Tibial nerve (tissue), 4 donors: ENCODE results near the gene SMIM31. TPM values are rescaled to one million over a fixed set of nuclear protein-coding genes. Genes with fewer than 3 reads are reported as not detected.

Experiments used
- DNase-seq, 2 donors: peaks; one replicate each; pipeline ENCODE4 v3.0.0-alpha.2; 2019; ENCODE audit warnings: low spot score in 2 of 2
- H3K27ac ChIP-seq, 4 donors: fragments of 200-600 bp; sonication (generic) in 3 of 4; one replicate each; pipeline ENCODE4 v1.5.1; 2017 to 2019; ENCODE audit warnings: mild to moderate bottlenecking in 1 of 4
- H3K27me3 ChIP-seq, 2 donors: fragments of 200-600 bp; sonication (generic) in 1 of 2; one replicate each; pipeline versions ENCODE4 v1.5.1 to v1.6.0; 2017 to 2019
- H3K36me3 ChIP-seq, 3 donors: fragments of 200-600 bp; sonication (generic); one replicate each; pipeline ENCODE4 v1.5.1; 2018 to 2019
- H3K4me1 ChIP-seq, 4 donors: fragments of 200-600 bp; sonication (generic) in 3 of 4; one replicate each; pipeline ENCODE4 v1.5.1; 2017 to 2019
- H3K4me3 ChIP-seq, 4 donors: fragments of 200-600 bp; sonication (generic) in 3 of 4; one replicate each; pipeline ENCODE4 v1.5.1; 2017 to 2019; ENCODE audit warnings: mild to moderate bottlenecking in 1 of 4, moderate library complexity in 1 of 4
- H3K9me3 ChIP-seq, 4 donors: fragments of 200-600 bp; sonication (generic) in 3 of 4; one replicate each; pipeline ENCODE4 v1.5.1; 2017 to 2019
- EP300 ChIP-seq, 2 donors: sonication (generic); formaldehyde crosslinking; IDR thresholded peaks; one replicate each; pipeline ENCODE4 v1.6.1; 2017; ENCODE audit warnings: antibody characterized with exemption in 2 of 2, mild to moderate bottlenecking in 1 of 2
- POLR2A ChIP-seq, 2 donors: fragments of 450-650 bp; IDR thresholded peaks; one replicate each; pipeline ENCODE4 v1.6.1; 2017; ENCODE audit warnings: antibody characterized with exemption in 2 of 2, mild to moderate bottlenecking in 2 of 2, moderate library complexity in 2 of 2
- WGBS, 2 donors: methylation state at CpG; one replicate each; pipeline ENCODE4 v1.1.5; 2018; 5-methylcytosine and 5-hydroxymethylcytosine counted together
- small RNA-seq: library from RNA; depleted of rRNA; stranded (forward); fragments of <200 nt; gene quantifications from one replicate; pipeline ENCODE3, GENCODE V24; 2016
- total RNA-seq, 4 donors: library from RNA; depleted of rRNA; stranded (reverse); fragments of >200 nt; gene quantifications; one replicate each; pipeline ENCODE4 v1.1.0, GENCODE V29; 2016
- TF ChIP-seq, protein P1 (sequence below), 5 experiments: fragments of 200-600 bp in 3 of 5; fragments of 450-650 bp in 2 of 5; sonication (generic) in 3 of 5; IDR thresholded peaks; one replicate each; pipeline ENCODE4 v1.5.1; 2016 to 2019; ENCODE audit warnings: antibody characterized with exemption in 5 of 5, mild to moderate bottlenecking in 3 of 5, moderate library complexity in 2 of 5

SMIM31 gene
- total RNA-seq, 4 donors from 2014 or later, result not detected

DNA sequence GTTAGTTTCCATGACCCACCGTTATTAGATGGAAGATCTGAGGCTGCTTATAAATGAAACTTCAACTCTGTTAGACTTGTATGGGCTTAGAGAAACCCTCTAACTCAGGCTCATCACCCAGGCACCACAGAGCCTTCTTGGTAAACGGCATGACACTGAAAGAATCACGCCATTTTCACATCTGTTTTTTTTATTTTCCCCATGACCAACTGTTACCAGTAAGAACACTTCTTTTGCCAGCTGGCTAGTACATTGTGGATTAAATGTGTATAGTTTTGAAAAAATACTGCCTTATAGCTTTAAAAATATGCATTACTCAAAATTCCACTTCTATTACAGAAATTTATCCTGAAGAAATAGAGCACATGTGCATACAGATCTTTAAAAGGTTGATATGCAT, 75.0 kb downstream of the SMIM31 start:
- WGBS, 2 donors, result 76 to 81% methylated on average over 3 of the region's 3 CpGs
- Histone ChIP-seq H3K4me3 (no peak overlapping the region), H3K4me1 (no peaks in the 10 kb centered on the region), H3K27ac (no peak overlapping the region), H3K36me3 (no peaks in the 10 kb centered on the region), H3K27me3 (no peaks in the 10 kb centered on the region), H3K9me3 (no peaks in the 10 kb centered on the region)
- DNase-seq, result no peak
- TF ChIP-seq, protein P1, sequence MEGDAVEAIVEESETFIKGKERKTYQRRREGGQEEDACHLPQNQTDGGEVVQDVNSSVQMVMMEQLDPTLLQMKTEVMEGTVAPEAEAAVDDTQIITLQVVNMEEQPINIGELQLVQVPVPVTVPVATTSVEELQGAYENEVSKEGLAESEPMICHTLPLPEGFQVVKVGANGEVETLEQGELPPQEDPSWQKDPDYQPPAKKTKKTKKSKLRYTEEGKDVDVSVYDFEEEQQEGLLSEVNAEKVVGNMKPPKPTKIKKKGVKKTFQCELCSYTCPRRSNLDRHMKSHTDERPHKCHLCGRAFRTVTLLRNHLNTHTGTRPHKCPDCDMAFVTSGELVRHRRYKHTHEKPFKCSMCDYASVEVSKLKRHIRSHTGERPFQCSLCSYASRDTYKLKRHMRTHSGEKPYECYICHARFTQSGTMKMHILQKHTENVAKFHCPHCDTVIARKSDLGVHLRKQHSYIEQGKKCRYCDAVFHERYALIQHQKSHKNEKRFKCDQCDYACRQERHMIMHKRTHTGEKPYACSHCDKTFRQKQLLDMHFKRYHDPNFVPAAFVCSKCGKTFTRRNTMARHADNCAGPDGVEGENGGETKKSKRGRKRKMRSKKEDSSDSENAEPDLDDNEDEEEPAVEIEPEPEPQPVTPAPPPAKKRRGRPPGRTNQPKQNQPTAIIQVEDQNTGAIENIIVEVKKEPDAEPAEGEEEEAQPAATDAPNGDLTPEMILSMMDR (IDR thresholded peaks at IDR 0.05), result no peak
- TF ChIP-seq POLR2A (IDR thresholded peaks at IDR 0.05), result no peak
- no peak for TF ChIP-seq EP300 (IDR thresholded peaks at IDR 0.05)

GRCh38 chr4:164846566-164846965, 92.6 kb downstream of the SMIM31 start:
- Histone ChIP-seq H3K36me3 (no peaks in the 10 kb centered on the region), H3K4me1 (no peaks in the 10 kb centered on the region), H3K9me3 (no peaks in the 10 kb centered on the region), H3K27me3 (no peaks in the 10 kb centered on the region), H3K27ac (no peak overlapping the region), H3K4me3 (no peak overlapping the region)
- TF ChIP-seq, protein P1 (IDR thresholded peaks at IDR 0.05), result no peak
- no peak for TF ChIP-seq EP300 (IDR thresholded peaks at IDR 0.05)
- TF ChIP-seq POLR2A (IDR thresholded peaks at IDR 0.05), result no peak
- 54 to 63% methylated on average over 4 of the region's 4 CpGs for WGBS, 2 donors
- no peak for DNase-seq

- no peaks in the 10 kb centered on the region for H3K27me3 ChIP-seq
- TF ChIP-seq EP300 (IDR thresholded peaks at IDR 0.05) (no peak), POLR2A (IDR thresholded peaks at IDR 0.05) (no peak)
- TF ChIP-seq, protein P1 (IDR thresholded peaks at IDR 0.05), result no peak
- WGBS, 2 donors, result 51 to 53% methylated on average over 3 of the region's 3 CpGs
- H3K36me3 ChIP-seq, result no peaks in the 10 kb centered on the region
- no peak overlapping the region for H3K4me3 ChIP-seq
- no peak for DNase-seq
- no peaks in the 10 kb centered on the region for H3K9me3 ChIP-seq
- no peak overlapping the region for H3K27ac ChIP-seq
- no peaks in the 10 kb centered on the region for H3K4me1 ChIP-seq
These were observed 93.1 kb downstream of the SMIM31 start for GRCh38 chr4:164847016-164847415.

DNA sequence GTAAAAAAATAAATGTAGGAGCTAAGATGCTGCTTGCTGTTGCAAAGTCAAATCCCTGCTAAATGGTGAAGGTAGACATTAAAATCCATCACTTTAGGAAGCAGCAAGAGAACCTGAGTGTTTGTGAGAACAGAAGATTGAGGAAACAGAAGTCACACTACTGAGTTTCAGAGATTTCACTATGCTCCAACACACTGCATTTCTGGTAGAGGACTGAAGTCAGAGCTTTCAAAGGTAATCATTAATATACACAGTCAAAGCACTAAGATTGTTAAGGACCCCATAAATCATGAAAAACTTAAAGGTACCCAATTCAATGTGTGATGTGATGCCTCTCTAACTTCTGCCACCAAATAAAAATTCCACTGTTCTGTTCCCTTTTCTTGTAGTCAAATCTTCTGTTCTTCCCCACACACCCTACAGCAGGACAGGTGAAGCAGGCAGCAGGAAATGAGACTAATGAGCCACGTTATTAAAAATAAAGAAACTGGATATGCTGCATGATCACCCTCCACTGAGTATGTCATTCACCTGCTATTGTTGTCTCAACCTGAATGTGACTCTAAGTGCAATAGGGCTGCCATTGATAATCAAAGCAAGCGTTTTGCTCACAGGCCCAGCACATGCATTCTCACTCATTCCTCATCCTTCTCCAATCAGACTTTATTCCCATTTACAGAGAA, 94.2 kb downstream of the SMIM31 start:
- Histone ChIP-seq H3K4me3 (no peak overlapping the region), H3K9me3 (no peaks in the 10 kb centered on the region), H3K27ac (no peak overlapping the region), H3K27me3 (no peaks in the 10 kb centered on the region), H3K36me3 (no peaks in the 10 kb centered on the region), H3K4me1 (no peaks in the 10 kb centered on the region)
- no peak for DNase-seq
- TF ChIP-seq POLR2A (IDR thresholded peaks at IDR 0.05) (no peak), EP300 (IDR thresholded peaks at IDR 0.05) (no peak)
- TF ChIP-seq, protein P1 (IDR thresholded peaks at IDR 0.05), result no peak
- WGBS, 2 donors, result 63 to 77% methylated on average over 2 of the region's 2 CpGs

Small RNAs within 50 kb of the gene (small RNA-seq; reads per million reads assigned to genes)
- not detected for gene RNU6-668P

Other genes starting within 250 kb of the SMIM31 start
- gene APELA, start 123.0 kb downstream of the SMIM31 start, total RNA-seq, result not detected
- 1 to 10 TPM in 1 of 4 donors, not detected in 3; 1.0 TPM for gene TRIM61, start 223.5 kb downstream of the SMIM31 start, total RNA-seq